ENCODE data around the gene ZNF469. TPM values are rescaled to one million over a fixed set of nuclear protein-coding genes. Genes with fewer than 3 reads are reported as not detected.

ZNF469 gene
- total and polyA plus RNA-seq, 7 donors, result under 0.01 to 1.7 (median 0.36) TPM

- peak; percentile 34 for DNase-seq
- intact Hi-C loops (cut with DNase I), result no loop called here
Observed at GRCh38 chr16:88349903-88350900, 32.6 kb upstream of the ZNF469 start.

DNA sequence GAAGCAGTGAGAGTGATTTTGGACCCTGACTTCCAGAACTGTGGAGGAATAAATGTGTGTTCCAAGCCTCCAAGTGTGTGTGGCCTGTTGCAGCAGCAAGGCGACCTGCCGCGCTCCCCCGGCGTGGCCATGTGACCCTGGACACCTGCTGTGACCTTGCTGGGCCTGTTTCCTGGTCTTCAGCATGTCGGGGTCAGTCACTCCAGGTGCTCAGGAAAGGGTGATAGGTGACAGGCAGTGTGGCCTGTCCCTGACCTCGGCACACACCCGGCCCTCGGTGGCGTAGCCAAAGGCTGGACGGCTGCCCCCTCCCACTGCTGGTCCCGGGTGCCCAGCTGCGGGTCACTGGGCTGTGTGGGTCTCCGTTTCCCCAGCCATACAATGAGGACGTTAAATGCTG is 31.8 kb upstream of the ZNF469 start:
- Histone ChIP-seq H3K27me3 (no peaks in the 10 kb centered on the region), H3K4me3 (no peak overlapping the region), H3K36me3 (no peaks in the 10 kb centered on the region), H3K4me1 (no peaks in the 10 kb centered on the region), H3K27ac (no peak overlapping the region), H3K9me3 (no peaks in the 10 kb centered on the region)
- peak; percentile 30 for DNase-seq
- TF ChIP-seq EP300 (IDR thresholded peaks at IDR 0.05) (no peak), POLR2A (IDR thresholded peaks at IDR 0.05) (no peak), POLR2AphosphoS5 (IDR thresholded peaks at IDR 0.05) (no peak)
- TF ChIP-seq, protein P1, sequence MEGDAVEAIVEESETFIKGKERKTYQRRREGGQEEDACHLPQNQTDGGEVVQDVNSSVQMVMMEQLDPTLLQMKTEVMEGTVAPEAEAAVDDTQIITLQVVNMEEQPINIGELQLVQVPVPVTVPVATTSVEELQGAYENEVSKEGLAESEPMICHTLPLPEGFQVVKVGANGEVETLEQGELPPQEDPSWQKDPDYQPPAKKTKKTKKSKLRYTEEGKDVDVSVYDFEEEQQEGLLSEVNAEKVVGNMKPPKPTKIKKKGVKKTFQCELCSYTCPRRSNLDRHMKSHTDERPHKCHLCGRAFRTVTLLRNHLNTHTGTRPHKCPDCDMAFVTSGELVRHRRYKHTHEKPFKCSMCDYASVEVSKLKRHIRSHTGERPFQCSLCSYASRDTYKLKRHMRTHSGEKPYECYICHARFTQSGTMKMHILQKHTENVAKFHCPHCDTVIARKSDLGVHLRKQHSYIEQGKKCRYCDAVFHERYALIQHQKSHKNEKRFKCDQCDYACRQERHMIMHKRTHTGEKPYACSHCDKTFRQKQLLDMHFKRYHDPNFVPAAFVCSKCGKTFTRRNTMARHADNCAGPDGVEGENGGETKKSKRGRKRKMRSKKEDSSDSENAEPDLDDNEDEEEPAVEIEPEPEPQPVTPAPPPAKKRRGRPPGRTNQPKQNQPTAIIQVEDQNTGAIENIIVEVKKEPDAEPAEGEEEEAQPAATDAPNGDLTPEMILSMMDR (IDR thresholded peaks at IDR 0.05), result no peak
- WGBS, 2 donors, result 79 to 87% methylated on average over 15 of the region's 15 CpGs
- intact Hi-C loops (cut with DNase I), result no loop called here

More at GRCh38 chr16:88349903-88350900, 32.6 kb upstream of the ZNF469 start:
- Histone ChIP-seq H3K9me3 (no peaks in the 10 kb centered on the region), H3K4me3 (no peak overlapping the region), H3K4me1 (no peaks in the 10 kb centered on the region), H3K27ac (no peak overlapping the region), H3K36me3 (no peaks in the 10 kb centered on the region), H3K27me3 (no peaks in the 10 kb centered on the region)
- 67 to 86% methylated on average over 32 of the region's 32 CpGs for WGBS, 2 donors
- no peak for TF ChIP-seq POLR2A (IDR thresholded peaks at IDR 0.05)

DNA sequence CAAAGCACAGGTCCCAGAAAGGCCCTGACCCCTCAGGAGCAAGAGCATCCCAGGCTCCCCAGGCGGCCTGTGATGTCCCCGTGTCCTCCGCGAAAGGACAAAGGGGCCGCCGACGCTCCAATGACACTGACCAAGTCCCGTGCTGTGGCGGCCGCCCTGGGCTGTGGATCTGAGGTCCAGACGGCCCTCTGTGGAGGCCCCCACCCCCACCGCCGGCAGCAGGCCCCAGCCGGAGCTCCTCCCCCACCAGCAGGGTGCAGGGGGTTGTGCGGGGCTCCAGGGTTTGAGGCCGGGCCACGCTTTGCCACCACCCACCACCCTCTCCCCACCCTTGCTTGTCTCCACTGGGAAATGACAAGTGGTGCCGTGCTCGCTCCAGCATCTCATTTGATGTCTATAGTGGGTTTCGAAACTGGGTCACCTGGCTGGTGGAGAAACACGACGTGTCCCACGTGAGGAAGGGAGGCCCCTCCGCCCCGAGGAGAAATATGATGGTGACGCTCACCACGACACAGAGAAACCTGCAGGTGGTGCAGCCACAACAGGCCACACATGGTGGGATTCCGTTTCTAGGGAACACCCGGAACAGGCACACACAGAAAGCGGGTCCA is 31.2 kb upstream of the ZNF469 start:
- WGBS, 2 donors, result 87 to 88% methylated on average over 30 of the region's 30 CpGs
- H3K27ac ChIP-seq, result no peak overlapping the region
- no peaks in the 10 kb centered on the region for H3K4me1 ChIP-seq
- DNase-seq, result peak; percentile 50
- intact Hi-C loops (cut with DNase I), result no loop called here
- no peaks in the 10 kb centered on the region for H3K27me3 ChIP-seq
- no peaks in the 10 kb centered on the region for H3K36me3 ChIP-seq
- no peaks in the 10 kb centered on the region for H3K9me3 ChIP-seq
- H3K4me3 ChIP-seq, result no peak overlapping the region
- TF ChIP-seq POLR2AphosphoS5 (IDR thresholded peaks at IDR 0.05), result no peak
- TF ChIP-seq, protein P1 (IDR thresholded peaks at IDR 0.05), result no peak
- no peak for TF ChIP-seq POLR2A (IDR thresholded peaks at IDR 0.05)
- no peak for TF ChIP-seq EP300 (IDR thresholded peaks at IDR 0.05)

- Histone ChIP-seq H3K36me3 (no peaks in the 10 kb centered on the region), H3K9me3 (no peaks in the 10 kb centered on the region), H3K27me3 (no peaks in the 10 kb centered on the region), H3K4me1 (no peaks in the 10 kb centered on the region), H3K27ac (no peak overlapping the region), H3K4me3 (no peak overlapping the region)
- peak; percentile 51 for DNase-seq
- TF ChIP-seq POLR2AphosphoS5 (IDR thresholded peaks at IDR 0.05) (no peak), EP300 (IDR thresholded peaks at IDR 0.05) (no peak), POLR2A (IDR thresholded peaks at IDR 0.05) (no peak)
- TF ChIP-seq, protein P1 (IDR thresholded peaks at IDR 0.05), result no peak
- intact Hi-C loops (cut with DNase I), result no loop called here
- 89 to 91% methylated on average over 23 of the region's 23 CpGs for WGBS, 2 donors
Observed at GRCh38 chr16:88352261-88353200, 30.2 kb upstream of the ZNF469 start.
